Lung (tissue), 12 donors: ENCODE measurements around the gene TNIK. TPM values are rescaled to one million over a fixed set of nuclear protein-coding genes. Genes with fewer than 3 reads are reported as not detected.
A peak's percentile ranks its signal among the peaks of the same experiment; 100 is the strongest.

Experiments used
- ATAC-seq: fragments of 200-7000 bp; cut with Tn5 transposase; one replicate; pipeline ENCODE4 v1.9.1; 2020; ENCODE audit warnings: moderate number of reproducible peaks; ENCODE audit not compliant: insufficient read depth, low FRiP score
- DNase-seq, 3 donors: peaks; one replicate each; pipeline ENCODE4 v3.0.0-alpha.2; 2013 to 2017
- H3K27ac ChIP-seq, 2 donors: one replicate each; pipeline ENCODE4 v1.5.1; 2013; ENCODE audit warnings: mild to moderate bottlenecking in 2 of 2, moderate library complexity in 2 of 2, control low read depth in 1 of 2, inconsistent platforms in 1 of 2, low read depth in 1 of 2, low read length in 1 of 2
- H3K27me3 ChIP-seq, 3 donors: one replicate each; pipeline ENCODE4 v1.5.1; 2013; ENCODE audit warnings: low read length in 2 of 3; ENCODE audit not compliant: control insufficient read depth in 3 of 3, insufficient read depth in 3 of 3
- H3K36me3 ChIP-seq, 4 donors: one replicate each; pipeline ENCODE4 v1.5.1; 2013; ENCODE audit warnings: low read length in 4 of 4, mild to moderate bottlenecking in 1 of 4, moderate library complexity in 1 of 4; ENCODE audit not compliant: control insufficient read depth in 4 of 4, insufficient read depth in 4 of 4
- H3K4me1 ChIP-seq, 5 donors: one replicate each; pipeline ENCODE4 v1.5.1; 2013; ENCODE audit warnings: low read length in 5 of 5, mild to moderate bottlenecking in 2 of 5, moderate library complexity in 1 of 5; ENCODE audit not compliant: control insufficient read depth in 5 of 5, insufficient read depth in 5 of 5
- H3K4me3 ChIP-seq: one replicate; pipeline ENCODE4 v1.5.1; 2013; ENCODE audit warnings: mild to moderate bottlenecking, control low read depth, moderate library complexity
- H3K9ac ChIP-seq, 2 donors: one replicate each; pipeline ENCODE4 v1.5.1; 2013; ENCODE audit warnings: low read length in 2 of 2, control low read depth in 1 of 2; ENCODE audit not compliant: insufficient read depth in 1 of 2
- H3K9me3 ChIP-seq, 4 donors: one replicate each; pipeline ENCODE4 v1.5.1; 2013; ENCODE audit warnings: low read length in 3 of 4, mild to moderate bottlenecking in 1 of 4, moderate library complexity in 1 of 4; ENCODE audit not compliant: control insufficient read depth in 4 of 4, insufficient read depth in 3 of 4
- WGBS, 2 donors: extraction: QIAGEN DNeasy Blood & Tissue Kit; methylation state at CpG; one replicate each; pipeline ENCODE4 v1.1.7; 2013; 5-methylcytosine and 5-hydroxymethylcytosine counted together
- polyA plus RNA-seq, 2 donors: library from polyadenylated mRNA; stranded (reverse); fragments of 200-250 nt; gene quantifications; one replicate each; pipeline ENCODE4 v1.2.1, GENCODE V29; 2013
- total RNA-seq, 2 donors: library from RNA; depleted of rRNA in 1 of 2; stranded (reverse); fragments of >200 nt in 1 of 2; gene quantifications; one replicate each; pipeline ENCODE4 v1.2.1, GENCODE V29; 2014 to 2021
- TF ChIP-seq, protein P1 (sequence below): IDR thresholded peaks from 2 replicates; pipeline ENCODE4 v1.5.1; 2012; ENCODE audit warnings: mild to moderate bottlenecking; ENCODE audit errors: control extremely low read depth, extremely low read depth
- donor health status: control.
- donor health status: control.
- donor health status: Bipolar disorder and iron deficiency.
- donor health status: healthy.
- donor health status: DM: yes; HTN: yes; CAD: no.

The TNIK gene
- total and polyA plus RNA-seq, 4 donors, result 9.4 to 36.3 (median 14.3) TPM

DNA sequence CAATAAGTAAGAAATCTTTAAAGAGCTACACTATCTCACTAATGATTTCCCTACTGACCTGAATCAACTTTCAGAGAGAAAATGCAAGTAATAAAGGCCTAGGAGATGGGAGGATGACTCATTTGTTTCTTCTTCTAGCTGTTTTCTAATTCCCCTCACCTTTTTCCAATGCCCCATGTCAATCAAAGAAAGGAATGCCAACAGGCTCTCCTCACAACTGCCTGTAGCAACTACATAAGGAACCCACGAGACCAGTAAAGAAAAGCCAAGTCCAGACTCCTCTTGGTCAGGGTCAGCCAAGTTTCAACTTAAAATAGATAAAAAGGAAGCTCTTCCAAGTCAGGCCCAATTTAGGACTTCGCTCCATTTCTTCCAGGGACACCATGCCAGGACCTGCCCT, 201.9 kb downstream of the TNIK start:
- Histone ChIP-seq H3K9me3 (no peaks in the 10 kb centered on the region), H3K4me1 (peaks cover 0 to 37% (median 0%) of the 10 kb centered on the region in 5 donors), H3K9ac (no peak overlapping the region), H3K36me3 (no peaks in the 10 kb centered on the region), H3K27ac (peak overlapping the region in 1 of 2 donors; percentile 74), H3K4me3 (no peak overlapping the region), H3K27me3 (no peaks in the 10 kb centered on the region)
- ATAC-seq (no peak), DNase-seq (no peak)
- TF ChIP-seq, protein P1, sequence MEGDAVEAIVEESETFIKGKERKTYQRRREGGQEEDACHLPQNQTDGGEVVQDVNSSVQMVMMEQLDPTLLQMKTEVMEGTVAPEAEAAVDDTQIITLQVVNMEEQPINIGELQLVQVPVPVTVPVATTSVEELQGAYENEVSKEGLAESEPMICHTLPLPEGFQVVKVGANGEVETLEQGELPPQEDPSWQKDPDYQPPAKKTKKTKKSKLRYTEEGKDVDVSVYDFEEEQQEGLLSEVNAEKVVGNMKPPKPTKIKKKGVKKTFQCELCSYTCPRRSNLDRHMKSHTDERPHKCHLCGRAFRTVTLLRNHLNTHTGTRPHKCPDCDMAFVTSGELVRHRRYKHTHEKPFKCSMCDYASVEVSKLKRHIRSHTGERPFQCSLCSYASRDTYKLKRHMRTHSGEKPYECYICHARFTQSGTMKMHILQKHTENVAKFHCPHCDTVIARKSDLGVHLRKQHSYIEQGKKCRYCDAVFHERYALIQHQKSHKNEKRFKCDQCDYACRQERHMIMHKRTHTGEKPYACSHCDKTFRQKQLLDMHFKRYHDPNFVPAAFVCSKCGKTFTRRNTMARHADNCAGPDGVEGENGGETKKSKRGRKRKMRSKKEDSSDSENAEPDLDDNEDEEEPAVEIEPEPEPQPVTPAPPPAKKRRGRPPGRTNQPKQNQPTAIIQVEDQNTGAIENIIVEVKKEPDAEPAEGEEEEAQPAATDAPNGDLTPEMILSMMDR, result no peak
- 66 to 83% methylated on average over 2 of the region's 2 CpGs for WGBS, 2 donors

DNA sequence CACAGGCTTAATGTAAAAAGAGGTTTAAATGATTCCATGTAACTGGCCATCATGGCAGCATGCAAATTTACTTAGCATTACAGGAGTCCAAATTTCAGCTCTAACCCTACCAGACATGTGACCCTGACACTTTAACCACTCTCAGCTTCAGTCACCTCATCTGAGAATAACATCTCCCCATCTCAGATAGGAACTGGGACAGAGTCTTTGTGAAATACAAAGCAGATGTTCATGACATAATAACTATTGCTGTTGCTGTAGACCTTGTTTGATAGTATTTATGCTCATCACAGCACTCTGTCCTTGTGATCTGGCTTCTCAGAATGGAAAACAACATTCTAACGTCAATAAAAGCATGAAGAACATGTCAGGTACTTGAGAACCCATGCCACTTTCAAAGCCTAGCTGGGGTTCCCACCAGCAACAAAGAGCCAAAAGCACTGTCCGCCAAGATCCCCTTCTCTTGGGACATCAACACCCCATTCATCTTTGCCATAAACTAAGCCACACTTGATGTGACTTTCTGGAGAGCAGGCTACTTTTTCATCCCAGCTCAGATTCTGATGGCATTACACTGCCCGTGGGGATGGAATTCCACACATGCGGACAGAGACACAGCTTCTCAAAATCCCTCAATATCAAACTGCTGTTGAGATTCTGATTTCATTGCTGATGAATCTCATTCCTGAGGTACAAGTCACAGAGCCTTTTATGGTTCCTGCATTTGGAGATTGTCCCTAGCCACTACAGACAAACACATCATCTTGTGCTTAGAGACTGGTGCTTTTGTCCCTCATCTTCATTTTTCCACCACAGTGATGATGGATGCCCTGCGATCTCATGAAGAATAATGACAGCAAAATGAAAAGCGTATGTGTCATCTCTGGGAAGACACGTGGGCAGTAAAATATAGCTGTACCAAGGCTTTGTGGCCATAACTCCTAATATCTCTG, 202.7 kb downstream of the TNIK start:
- ATAC-seq (no peak), DNase-seq (no peak)
- H3K27me3 ChIP-seq, result no peaks in the 10 kb centered on the region
- 80 to 92% methylated on average over 7 of the region's 7 CpGs for WGBS, 2 donors
- no peak overlapping the region for H3K9ac ChIP-seq
- H3K36me3 ChIP-seq, result no peaks in the 10 kb centered on the region
- TF ChIP-seq, protein P1, result no peak
- peaks cover 0 to 35% (median 0%) of the 10 kb centered on the region in 5 donors for H3K4me1 ChIP-seq
- H3K27ac ChIP-seq, result peak overlapping the region in 1 of 2 donors; percentile 74
- no peak overlapping the region for H3K4me3 ChIP-seq
- H3K9me3 ChIP-seq, result no peaks in the 10 kb centered on the region

DNA sequence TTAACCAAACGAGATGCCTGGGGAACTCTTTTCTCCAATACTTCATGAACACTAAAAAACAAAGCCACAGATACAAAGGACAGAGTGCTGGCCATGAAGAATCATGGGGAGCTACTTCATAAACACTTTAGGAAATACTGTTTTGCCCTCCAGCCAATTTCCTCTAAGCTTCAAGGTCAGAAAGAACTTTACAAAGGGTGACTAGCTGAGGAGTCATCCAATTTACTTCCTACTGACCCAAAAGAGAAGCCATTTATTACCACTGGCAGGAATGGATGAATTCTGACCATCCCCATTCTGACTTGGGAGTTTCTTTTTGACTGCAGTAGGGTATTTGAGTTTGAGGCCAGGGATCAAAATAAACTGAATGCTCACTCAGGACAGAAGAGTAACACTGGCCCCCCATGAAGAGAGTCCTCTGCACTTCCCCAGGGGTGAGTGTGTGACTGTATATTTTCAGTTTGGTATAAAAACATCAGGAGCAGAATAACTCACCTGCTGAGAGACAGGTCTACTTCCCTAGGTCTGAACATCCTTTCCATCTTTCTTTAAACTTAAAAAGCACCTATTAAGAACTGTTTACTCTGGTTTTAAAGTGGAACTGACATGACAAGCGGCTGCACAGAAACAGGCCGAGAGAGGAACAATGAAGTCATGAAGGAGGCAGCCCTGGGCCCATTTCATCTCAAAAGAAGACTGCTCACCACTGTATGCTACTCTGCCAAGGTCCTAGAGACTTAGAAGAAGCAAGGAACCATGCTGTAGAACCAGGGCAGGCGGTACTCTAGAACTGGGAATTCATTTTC, 203.6 kb downstream of the TNIK start:
- DNase-seq, result no peak
- no peaks in the 10 kb centered on the region for H3K9me3 ChIP-seq
- TF ChIP-seq, protein P1, result no peak
- H3K9ac ChIP-seq, result no peak overlapping the region
- no peaks in the 10 kb centered on the region for H3K36me3 ChIP-seq
- no peaks in the 10 kb centered on the region for H3K27me3 ChIP-seq
- peak overlapping the region in 1 of 2 donors; percentile 74 for H3K27ac ChIP-seq
- 86 to 91% methylated on average over 4 of the region's 4 CpGs for WGBS, 2 donors
- ATAC-seq, result no peak
- H3K4me1 ChIP-seq, result peaks cover 0 to 26% (median 0%) of the 10 kb centered on the region in 5 donors
- no peak overlapping the region for H3K4me3 ChIP-seq
